Spleen (tissue), 11 donors: Measurements from ENCODE around the gene KCNG1. TPM values are rescaled to one million over a fixed set of nuclear protein-coding genes. Genes with fewer than 3 reads are reported as not detected.

ENCODE experiments used
- DNase-seq: peaks from one replicate; pipeline ENCODE4 v3.0.0-alpha.2; 2020
- H3K27ac ChIP-seq, 8 donors: fragments of 200-600 bp; sonication (generic) in 7 of 8; 1 replicate in 4 of 8; 2 replicates in 4 of 8; pipeline versions ENCODE4 v1.5.0 to v1.8.0; 2016 to 2021; ENCODE audit warnings: inconsistent platforms in 4 of 8, mild to moderate bottlenecking in 4 of 8, moderate library complexity in 1 of 8
- H3K27me3 ChIP-seq, 7 donors: fragments of 200-600 bp; sonication (generic) in 6 of 7; replicated peaks in 1 of 7; 1 replicate in 4 of 7; 2 replicates in 3 of 7; pipeline versions ENCODE4 v1.5.0 to v1.8.0; 2016 to 2021; ENCODE audit warnings: inconsistent platforms in 3 of 7, mild to moderate bottlenecking in 1 of 7
- H3K36me3 ChIP-seq, 6 donors: fragments of 200-600 bp; sonication (generic) in 5 of 6; 1 replicate in 4 of 6; 2 replicates in 2 of 6; pipeline versions ENCODE4 v1.5.0 to v1.8.0; 2016 to 2021; ENCODE audit warnings: inconsistent platforms in 2 of 6
- H3K4me1 ChIP-seq, 6 donors: fragments of 200-600 bp; sonication (generic) in 5 of 6; 1 replicate in 3 of 6; 2 replicates in 3 of 6; pipeline versions ENCODE4 v1.5.0 to v1.8.0; 2016 to 2021; ENCODE audit warnings: inconsistent platforms in 3 of 6
- H3K4me3 ChIP-seq, 8 donors: fragments of 200-600 bp; sonication (generic) in 7 of 8; 1 replicate in 4 of 8; 2 replicates in 4 of 8; pipeline versions ENCODE4 v1.5.0 to v1.8.0; 2016 to 2021; ENCODE audit warnings: inconsistent platforms in 4 of 8, mild to moderate bottlenecking in 4 of 8, moderate library complexity in 2 of 8
- H3K9me3 ChIP-seq, 8 donors: fragments of 200-600 bp; sonication (generic) in 7 of 8; 1 replicate in 4 of 8; 2 replicates in 4 of 8; pipeline versions ENCODE4 v1.5.0 to v1.8.0; 2016 to 2021; ENCODE audit warnings: inconsistent platforms in 4 of 8
- POLR2A ChIP-seq, 3 donors: fragments of 450-650 bp; IDR thresholded peaks; one replicate each; pipeline ENCODE4 v1.5.1; 2017; ENCODE audit warnings: antibody characterized with exemption in 3 of 3, mild to moderate bottlenecking in 1 of 3
- POLR2AphosphoS5 ChIP-seq, 3 donors: sonication (generic); formaldehyde crosslinking; IDR thresholded peaks; one replicate each; pipeline ENCODE4 v1.5.1; 2017; ENCODE audit warnings: antibody characterized with exemption in 3 of 3
- WGBS, 5 donors: extraction: QIAGEN DNeasy Blood & Tissue Kit in 3 of 5; methylation state at CpG; one replicate each; pipeline versions ENCODE4 v1.1.5 to v1.1.7; 2013 to 2018; 5-methylcytosine and 5-hydroxymethylcytosine counted together
- intact Hi-C: fragments of 100-400 bp; cut with DNase I; formaldehyde crosslinking; loops from one replicate; pipeline ENCODE4 v1.15.0; 2023; ENCODE audit warnings: low total_unique reads
- polyA plus RNA-seq, 3 donors: library from polyadenylated mRNA; stranded (reverse); fragments of 200-250 nt; gene quantifications; one replicate each; pipeline ENCODE4 v1.2.1, GENCODE V29; 2013
- total RNA-seq, 7 donors: library from RNA; depleted of rRNA in 3 of 7; stranded (reverse); fragments of >200 nt in 3 of 7; fragmentation: NEBNext Ultra II Directional in 4 of 7; extraction: Animal tissue kit (Norgen Biotek cat#: 25700) in 4 of 7; gene quantifications; one replicate each; pipeline versions ENCODE4 v1.1.0 to v1.2.1, GENCODE V29; 2016 to 2021
- TF ChIP-seq, protein P1 (sequence below), 11 experiments: fragments of 200-600 bp in 7 of 11; fragments of 450-650 bp in 4 of 11; sonication (generic) in 4 of 11; IDR thresholded peaks in 8 of 11; conservative IDR thresholded peaks in 3 of 11; 1 replicate in 7 of 11; 2 replicates in 4 of 11; pipeline versions ENCODE4 v1.4.0 to v1.8.0; 2016 to 2021; ENCODE audit warnings: antibody characterized with exemption in 11 of 11, inconsistent platforms in 4 of 11, mild to moderate bottlenecking in 1 of 11
- donor health status: healthy with polysubstance abuse.
- donor health status: DM: no; HTN: no; CAD: no; lungs with moderate emphysema.
- donor health status: DM: no; HTN: no; CAD: no.
- donor health status: Bipolar disorder and iron deficiency.
- donor health status: healthy.
- donor health status: DM: no; HTN: no; CAD: no.
- donor health status: DM: yes; HTN: yes; CAD: no.

Gene KCNG1
- total and polyA plus RNA-seq, 10 donors = 0.35 to 5.0 (median 3.2) TPM

DNA sequence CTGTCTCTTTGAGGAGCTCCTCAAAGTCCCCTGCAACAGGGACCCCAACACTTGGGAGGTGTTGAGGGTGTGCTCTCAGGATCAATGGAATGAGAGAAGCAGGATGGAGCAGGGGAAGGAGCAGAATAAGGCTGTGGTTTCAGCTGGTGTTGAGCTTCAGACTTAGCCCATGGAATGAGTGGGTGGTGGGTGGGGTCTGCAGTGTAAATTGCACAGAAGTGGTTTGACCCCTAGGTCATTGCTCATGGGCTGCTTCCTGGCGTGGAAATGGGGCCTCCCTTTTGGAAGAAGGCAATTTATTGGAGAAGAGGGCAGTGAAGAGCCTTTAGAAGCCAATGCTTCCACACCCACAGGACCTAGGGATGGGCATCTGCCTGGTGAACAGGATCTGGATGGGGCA is 37.0 kb upstream of the KCNG1 start:
- TF ChIP-seq, protein P1, sequence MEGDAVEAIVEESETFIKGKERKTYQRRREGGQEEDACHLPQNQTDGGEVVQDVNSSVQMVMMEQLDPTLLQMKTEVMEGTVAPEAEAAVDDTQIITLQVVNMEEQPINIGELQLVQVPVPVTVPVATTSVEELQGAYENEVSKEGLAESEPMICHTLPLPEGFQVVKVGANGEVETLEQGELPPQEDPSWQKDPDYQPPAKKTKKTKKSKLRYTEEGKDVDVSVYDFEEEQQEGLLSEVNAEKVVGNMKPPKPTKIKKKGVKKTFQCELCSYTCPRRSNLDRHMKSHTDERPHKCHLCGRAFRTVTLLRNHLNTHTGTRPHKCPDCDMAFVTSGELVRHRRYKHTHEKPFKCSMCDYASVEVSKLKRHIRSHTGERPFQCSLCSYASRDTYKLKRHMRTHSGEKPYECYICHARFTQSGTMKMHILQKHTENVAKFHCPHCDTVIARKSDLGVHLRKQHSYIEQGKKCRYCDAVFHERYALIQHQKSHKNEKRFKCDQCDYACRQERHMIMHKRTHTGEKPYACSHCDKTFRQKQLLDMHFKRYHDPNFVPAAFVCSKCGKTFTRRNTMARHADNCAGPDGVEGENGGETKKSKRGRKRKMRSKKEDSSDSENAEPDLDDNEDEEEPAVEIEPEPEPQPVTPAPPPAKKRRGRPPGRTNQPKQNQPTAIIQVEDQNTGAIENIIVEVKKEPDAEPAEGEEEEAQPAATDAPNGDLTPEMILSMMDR (IDR thresholded peaks at IDR 0.05 in 8 of 11, conservative IDR thresholded peaks at IDR 0.05 in 3 of 11) = no peak
- Histone ChIP-seq H3K4me3 (no peak overlapping the region), H3K4me1 (no peaks in the 10 kb centered on the region), H3K9me3 (peaks cover 0 to 7% (median 0%) of the 10 kb centered on the region in 8 donors), H3K36me3 (no peaks in the 10 kb centered on the region), H3K27ac (no peak overlapping the region), H3K27me3 (peaks cover 0 to 49% (median 4%) of the 10 kb centered on the region in 7 donors)
- intact Hi-C loops = no loop called here
- DNase-seq = no peak
- WGBS, 5 donors = 20 to 52% (median 38%) methylated on average over 1 of the region's 1 CpG

DNA sequence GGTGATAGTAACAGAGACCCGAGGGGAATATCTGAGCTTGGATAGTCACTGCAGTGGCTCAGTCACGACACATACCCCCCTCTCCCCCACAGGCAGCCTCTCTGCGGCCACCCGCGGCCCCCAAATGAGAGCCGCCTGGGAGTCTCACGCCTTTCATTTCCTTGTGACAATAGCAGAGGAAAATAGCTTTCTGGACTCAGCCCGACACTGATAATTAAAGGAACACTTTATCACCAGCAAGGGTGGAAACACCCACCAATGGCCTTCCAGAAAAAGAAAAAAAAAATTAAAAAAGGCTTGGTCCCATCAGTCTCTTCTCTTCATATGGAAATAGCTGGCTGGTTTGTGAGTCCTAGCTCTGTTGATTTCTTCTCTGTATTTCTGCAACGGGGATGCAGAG is 35.1 kb upstream of the KCNG1 start:
- 16 to 28% (median 21%) methylated on average over 9 of the region's 9 CpGs for WGBS, 5 donors

DNA sequence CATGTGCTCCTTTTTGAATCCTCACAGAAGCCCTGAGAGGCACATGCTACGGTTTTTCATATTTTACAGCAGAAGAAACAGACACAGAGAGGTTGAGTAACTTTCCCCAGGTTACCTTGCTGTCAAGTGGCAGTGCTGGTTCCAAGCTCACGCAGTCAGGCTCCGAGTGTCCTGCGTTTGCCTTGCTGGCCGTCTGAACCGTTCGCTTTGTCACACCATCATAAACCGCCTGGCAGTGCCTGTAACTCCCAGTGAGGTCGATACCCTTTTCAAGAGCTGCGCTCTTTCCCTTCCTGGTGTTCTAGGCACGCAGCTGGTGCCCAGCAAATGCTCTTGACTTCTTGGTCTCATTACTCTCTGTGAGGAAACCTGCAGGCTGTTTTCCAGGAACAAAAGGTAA is 31.3 kb upstream of the KCNG1 start:
- TF ChIP-seq, protein P1 (IDR thresholded peaks at IDR 0.05 in 8 of 11, conservative IDR thresholded peaks at IDR 0.05 in 3 of 11) = no peak
- TF ChIP-seq POLR2A (IDR thresholded peaks at IDR 0.05) = no peak
- no peak for TF ChIP-seq POLR2AphosphoS5 (IDR thresholded peaks at IDR 0.05)

More for the DNA sequence above, 35.1 kb upstream of the KCNG1 start:
- intact Hi-C loops = no loop called here
- H3K4me3 ChIP-seq = no peak overlapping the region
- peaks cover 0 to 7% (median 0%) of the 10 kb centered on the region in 8 donors for H3K9me3 ChIP-seq
- TF ChIP-seq, protein P1 (IDR thresholded peaks at IDR 0.05 in 8 of 11, conservative IDR thresholded peaks at IDR 0.05 in 3 of 11) = no peak
- TF ChIP-seq POLR2AphosphoS5 (IDR thresholded peaks at IDR 0.05) = no peak
- TF ChIP-seq POLR2A (IDR thresholded peaks at IDR 0.05) = no peak
- no peaks in the 10 kb centered on the region for H3K4me1 ChIP-seq
- H3K36me3 ChIP-seq = no peaks in the 10 kb centered on the region
- H3K27me3 ChIP-seq = peaks cover 0 to 57% (median 4%) of the 10 kb centered on the region in 7 donors
- no peak for DNase-seq
- no peak overlapping the region for H3K27ac ChIP-seq

DNA sequence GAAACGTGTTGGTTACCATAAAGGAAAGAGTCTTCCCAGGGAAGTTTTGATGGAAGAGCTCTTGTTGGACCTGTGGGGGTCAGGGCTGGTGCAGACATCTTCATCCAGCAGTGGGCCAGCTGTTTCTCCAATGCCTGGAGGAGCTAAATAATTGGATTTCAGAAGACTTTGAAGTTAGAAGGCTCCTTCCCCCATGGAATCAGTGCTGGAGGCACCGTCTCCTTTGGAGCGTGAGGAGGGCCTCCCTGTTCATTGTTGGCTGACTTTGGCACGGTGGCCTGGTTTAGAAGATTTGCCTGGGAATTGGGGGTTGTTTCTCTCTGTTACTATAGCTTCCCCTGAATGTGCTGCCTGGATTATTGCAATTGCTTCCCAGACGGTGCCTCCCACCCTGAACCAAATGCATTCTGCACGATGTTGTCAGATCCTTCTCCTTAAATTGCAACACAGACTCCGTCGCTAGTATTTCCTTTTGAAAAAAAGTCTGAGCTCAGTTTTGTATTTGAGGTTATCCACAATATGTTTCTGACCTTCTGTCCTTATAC is 27.7 kb upstream of the KCNG1 start:
- no peak overlapping the region for H3K4me3 ChIP-seq
- peak; percentile 20 for DNase-seq
- TF ChIP-seq POLR2A (IDR thresholded peaks at IDR 0.05) = no peak
- TF ChIP-seq, protein P1 (IDR thresholded peaks at IDR 0.05 in 8 of 11, conservative IDR thresholded peaks at IDR 0.05 in 3 of 11) = no peak
- TF ChIP-seq POLR2AphosphoS5 (IDR thresholded peaks at IDR 0.05) = no peak
- 22 to 34% (median 29%) methylated on average over 8 of the region's 8 CpGs for WGBS, 5 donors
- H3K27me3 ChIP-seq = peaks cover 0 to 51% (median 0%) of the 10 kb centered on the region in 7 donors
- no peaks in the 10 kb centered on the region for H3K4me1 ChIP-seq
- H3K9me3 ChIP-seq = peaks cover 0 to 10% (median 7%) of the 10 kb centered on the region in 8 donors
- intact Hi-C loops = no loop called here
- H3K27ac ChIP-seq = no peak overlapping the region
- H3K36me3 ChIP-seq = no peaks in the 10 kb centered on the region

More for the DNA sequence above, 31.3 kb upstream of the KCNG1 start:
- Histone ChIP-seq H3K36me3 (no peaks in the 10 kb centered on the region), H3K4me3 (no peak overlapping the region), H3K27me3 (peaks cover 0 to 71% (median 4%) of the 10 kb centered on the region in 7 donors), H3K27ac (no peak overlapping the region), H3K4me1 (no peaks in the 10 kb centered on the region), H3K9me3 (peaks cover 0 to 7% (median 0%) of the 10 kb centered on the region in 8 donors)
- intact Hi-C loops = no loop called here
- no peak for DNase-seq
- WGBS, 5 donors = 58 to 76% (median 70%) methylated on average over 11 of the region's 11 CpGs
